ENCODE data around the gene C12orf57.
"Not testable (repeated sequence)": the region's sequence is repeated elsewhere in the genome, so short reads cannot be mapped to it uniquely, and the experiment has no call there.

C12orf57 gene

GRCh38 chr12:6943722-6944380, at the start of gene C12orf57, which contains the start of gene RNU7-1:
C12orf57 (plus strand) TSS chr12:6944022; CDS start chr12:6944122, 100 bp downstream.
RNU7-1 (plus strand) TSS chr12:6943816.
- peak; percentile 84 for DNase-seq (ENCODE audit: low spot score)

GRCh38 chr12:6894321-6894720, 49.5 kb upstream of the C12orf57 start:
- no peak for DNase-seq (ENCODE audit: low spot score)

GRCh38 chr12:6896846-6897435, 46.9 kb upstream of the C12orf57 start:
- DNase-seq (ENCODE audit: low spot score), result no peak

- DNase-seq (ENCODE audit: low spot score), result no peak
Measured at GRCh38 chr12:6899427-6899826, 44.4 kb upstream of the C12orf57 start.

GRCh38 chr12:6899837-6900519, 43.8 kb upstream of the C12orf57 start:
- DNase-seq (ENCODE audit: low spot score), result peak; percentile 35

- no peak for DNase-seq (ENCODE audit: low spot score)
Measured at GRCh38 chr12:6902448-6902847, 41.4 kb upstream of the C12orf57 start.

GRCh38 chr12:6903722-6904121, 40.1 kb upstream of the C12orf57 start:
- no peak for DNase-seq (ENCODE audit: low spot score)

GRCh38 chr12:6904280-6905276, 39.2 kb upstream of the C12orf57 start, which contains the start of gene LRRC23:
LRRC23 (plus strand) TSS chr12:6904822; CDS start chr12:6905634, 812 bp downstream.
- DNase-seq (ENCODE audit: low spot score), result peak; percentile 99

GRCh38 chr12:6905414-6906040, 38.3 kb upstream of the C12orf57 start:
- DNase-seq (ENCODE audit: low spot score), result no peak

GRCh38 chr12:6908141-6908540, 35.7 kb upstream of the C12orf57 start:
- DNase-seq (ENCODE audit: low spot score), result not testable (repeated sequence)

- DNase-seq (ENCODE audit: low spot score), result no peak
Measured at GRCh38 chr12:6909421-6910145, 34.2 kb upstream of the C12orf57 start.

- DNase-seq (ENCODE audit: low spot score), result no peak
Measured at GRCh38 chr12:6912164-6912935, 31.5 kb upstream of the C12orf57 start.

GRCh38 chr12:6914246-6914946, 29.4 kb upstream of the C12orf57 start, which contains the start of gene ENO2:
ENO2 (plus strand) TSS chr12:6914580; CDS start chr12:6915833, 1,253 bp downstream.
- DNase-seq (ENCODE audit: low spot score), result peak; percentile 90

- DNase-seq (ENCODE audit: low spot score), result no peak
Measured at GRCh38 chr12:6914947-6915788, 28.7 kb upstream of the C12orf57 start.

- no peak for DNase-seq (ENCODE audit: low spot score)
Measured at GRCh38 chr12:6915789-6916285, 28.0 kb upstream of the C12orf57 start.

GRCh38 chr12:6916426-6917200, 27.2 kb upstream of the C12orf57 start:
- no peak for DNase-seq (ENCODE audit: low spot score)

Data from CD4-positive, alpha-beta T cell treated with Interleukin-2 at 100 ng/mL for 4 hours (primary cell).